ENCODE measurements around the gene CXorf38. TPM values are rescaled to one million over a fixed set of nuclear protein-coding genes. Genes with fewer than 3 reads are reported as not detected.

CXorf38 gene
- polyA plus RNA-seq, 1 donor (not counting 4 experiments of a cell fraction or from before 2014, with no cell fraction given): 10.6 TPM

- no peaks in the 10 kb centered on the region for H3K9me1 ChIP-seq (ENCODE audit: control insufficient read depth, extremely low read depth, insufficient read depth, low read length)
- H3K36me3 ChIP-seq (ENCODE audit: control insufficient read depth in 2 of 2, extremely low read depth in 1 of 2, insufficient read depth in 2 of 2, low read length in 2 of 2): peaks cover 0 to 9% of the 10 kb centered on the region in 2 experiments
- FAIRE-seq (peak; percentile 62), DNase-seq (ENCODE audit: low read depth, low spot score) (no peak)
- H3K79me2 ChIP-seq (ENCODE audit: control insufficient read depth, insufficient read depth, low read length): peaks cover 5% of the 10 kb centered on the region
- no peaks in the 10 kb centered on the region for H3K27me3 ChIP-seq (ENCODE audit: control insufficient read depth, extremely low read depth, insufficient read depth, low read length)
- H3K27ac ChIP-seq (ENCODE audit: control insufficient read depth, insufficient read depth, low read length): no peak overlapping the region
- H3K9me3 ChIP-seq (ENCODE audit: control insufficient read depth, low read depth, low read length): no peaks in the 10 kb centered on the region
- peaks cover 4% of the 10 kb centered on the region for H3K4me1 ChIP-seq (ENCODE audit: control insufficient read depth, extremely low read depth, insufficient read depth, low read length)
- H4K20me1 ChIP-seq (ENCODE audit: control insufficient read depth, extremely low read depth, insufficient read depth, low read length): no peaks in the 10 kb centered on the region
- TF ChIP-seq EZH2 (IDR thresholded peaks at IDR 0.05; ENCODE audit: low read length): no peak
- TF ChIP-seq, protein P1, sequence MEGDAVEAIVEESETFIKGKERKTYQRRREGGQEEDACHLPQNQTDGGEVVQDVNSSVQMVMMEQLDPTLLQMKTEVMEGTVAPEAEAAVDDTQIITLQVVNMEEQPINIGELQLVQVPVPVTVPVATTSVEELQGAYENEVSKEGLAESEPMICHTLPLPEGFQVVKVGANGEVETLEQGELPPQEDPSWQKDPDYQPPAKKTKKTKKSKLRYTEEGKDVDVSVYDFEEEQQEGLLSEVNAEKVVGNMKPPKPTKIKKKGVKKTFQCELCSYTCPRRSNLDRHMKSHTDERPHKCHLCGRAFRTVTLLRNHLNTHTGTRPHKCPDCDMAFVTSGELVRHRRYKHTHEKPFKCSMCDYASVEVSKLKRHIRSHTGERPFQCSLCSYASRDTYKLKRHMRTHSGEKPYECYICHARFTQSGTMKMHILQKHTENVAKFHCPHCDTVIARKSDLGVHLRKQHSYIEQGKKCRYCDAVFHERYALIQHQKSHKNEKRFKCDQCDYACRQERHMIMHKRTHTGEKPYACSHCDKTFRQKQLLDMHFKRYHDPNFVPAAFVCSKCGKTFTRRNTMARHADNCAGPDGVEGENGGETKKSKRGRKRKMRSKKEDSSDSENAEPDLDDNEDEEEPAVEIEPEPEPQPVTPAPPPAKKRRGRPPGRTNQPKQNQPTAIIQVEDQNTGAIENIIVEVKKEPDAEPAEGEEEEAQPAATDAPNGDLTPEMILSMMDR (optimal IDR thresholded peaks at IDR 0.05 in 1 of 3, IDR thresholded peaks at IDR 0.05 in 1 of 3, conservative IDR thresholded peaks at IDR 0.05 in 1 of 3; ENCODE audit: extremely low read depth in 1 of 3, insufficient read depth in 2 of 3, low read length in 3 of 3): peak; percentile 52 to 61 (median 61)
- no peak overlapping the region for H2AFZ ChIP-seq (ENCODE audit: control insufficient read depth, low read length)
- dilution Hi-C loops (cut with MboI; ENCODE audit: extremely low pct_ligation_motif_present, low sequenced_read_pairs): no loop called here
- H3K9ac ChIP-seq (ENCODE audit: control insufficient read depth, extremely low read depth, insufficient read depth, low read length): no peak overlapping the region
- H3K4me3 ChIP-seq (ENCODE audit: control insufficient read depth in 2 of 3, extremely low read depth in 1 of 3, insufficient read depth in 2 of 3, low read depth in 1 of 3, low read length in 3 of 3): no peak overlapping the region
- H3K4me2 ChIP-seq (ENCODE audit: control insufficient read depth, extremely low read depth, insufficient read depth, low read depth, low read length): no peak overlapping the region
These were observed 4.4 kb upstream of the CXorf38 start for GRCh38 chrX:40651620-40652223.

DNA sequence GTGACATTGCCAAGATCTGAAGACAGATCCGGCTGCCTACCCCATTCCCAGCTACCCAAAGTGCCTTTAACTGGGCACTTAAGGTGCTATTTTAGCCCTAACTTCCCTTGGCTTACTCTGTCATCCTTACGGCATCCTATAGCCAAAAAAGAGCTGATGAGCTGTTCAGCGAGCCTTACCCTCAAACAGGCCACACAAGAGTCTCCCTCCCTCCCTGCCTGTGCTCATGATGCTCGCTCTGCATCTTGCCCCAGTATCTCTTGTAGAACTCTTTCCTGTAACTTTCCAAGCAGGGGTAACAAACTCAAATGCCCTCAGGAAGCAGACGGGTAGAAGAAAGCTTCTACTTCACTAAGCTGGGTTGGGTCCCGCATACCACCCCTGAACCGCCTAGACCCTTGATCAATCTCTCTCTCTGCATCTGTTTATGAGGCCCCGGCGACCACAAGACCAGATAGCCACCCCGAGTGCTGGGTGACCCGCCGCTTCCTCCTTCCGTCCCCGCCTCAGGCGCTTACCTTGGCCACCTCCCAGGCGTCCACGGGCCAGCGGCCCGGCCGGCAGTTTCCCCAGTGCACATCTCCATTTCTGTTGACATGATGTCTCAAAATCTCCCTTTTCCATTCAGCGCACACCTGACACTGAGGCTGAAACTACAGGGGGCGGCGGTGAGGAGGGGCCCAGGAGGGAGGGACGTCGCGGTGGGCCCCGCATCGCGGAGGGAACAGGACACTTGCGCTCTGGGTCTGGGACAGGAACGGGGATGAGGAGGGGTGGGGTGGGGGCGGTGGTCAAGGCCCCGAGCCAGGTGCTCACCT, 663 bp downstream of the CXorf38 start:
- peak overlapping the region; percentile 96 for H3K4me2 ChIP-seq (ENCODE audit: control insufficient read depth, extremely low read depth, insufficient read depth, low read depth, low read length)
- no peak for DNase-seq (ENCODE audit: low read depth, low spot score)
- H3K4me1 ChIP-seq (ENCODE audit: control insufficient read depth, extremely low read depth, insufficient read depth, low read length): peaks cover 15% of the 10 kb centered on the region
- H3K27me3 ChIP-seq (ENCODE audit: control insufficient read depth, extremely low read depth, insufficient read depth, low read length): no peaks in the 10 kb centered on the region
- peak overlapping the region; percentile 5 for H2AFZ ChIP-seq (ENCODE audit: control insufficient read depth, low read length)
- H3K4me3 ChIP-seq (ENCODE audit: control insufficient read depth in 2 of 3, extremely low read depth in 1 of 3, insufficient read depth in 2 of 3, low read depth in 1 of 3, low read length in 3 of 3): peak overlapping the region; percentile 73 to 84 (median 83)
- no peaks in the 10 kb centered on the region for H3K9me3 ChIP-seq (ENCODE audit: control insufficient read depth, low read depth, low read length)
- peaks cover 52% of the 10 kb centered on the region for H3K79me2 ChIP-seq (ENCODE audit: control insufficient read depth, insufficient read depth, low read length)
- peak; percentile 36 for FAIRE-seq
- H3K9ac ChIP-seq (ENCODE audit: control insufficient read depth, extremely low read depth, insufficient read depth, low read length): peak overlapping the region; percentile 70
- TF ChIP-seq, protein P1 (optimal IDR thresholded peaks at IDR 0.05 in 1 of 3, IDR thresholded peaks at IDR 0.05 in 1 of 3, conservative IDR thresholded peaks at IDR 0.05 in 1 of 3; ENCODE audit: extremely low read depth in 1 of 3, insufficient read depth in 2 of 3, low read length in 3 of 3): no peak
- no peak for TF ChIP-seq EZH2 (IDR thresholded peaks at IDR 0.05; ENCODE audit: low read length)
- H3K9me1 ChIP-seq (ENCODE audit: control insufficient read depth, extremely low read depth, insufficient read depth, low read length): no peaks in the 10 kb centered on the region
- H3K27ac ChIP-seq (ENCODE audit: control insufficient read depth, insufficient read depth, low read length): peak overlapping the region; percentile 70
- dilution Hi-C loops (cut with MboI; ENCODE audit: extremely low pct_ligation_motif_present, low sequenced_read_pairs): no loop called here
- H3K36me3 ChIP-seq (ENCODE audit: control insufficient read depth in 2 of 2, extremely low read depth in 1 of 2, insufficient read depth in 2 of 2, low read length in 2 of 2): peaks cover 0 to 3% of the 10 kb centered on the region in 2 experiments
- peaks cover 3% of the 10 kb centered on the region for H4K20me1 ChIP-seq (ENCODE audit: control insufficient read depth, extremely low read depth, insufficient read depth, low read length)
